ENCODE data around the gene HIGD1A.

- TF ChIP-seq GATA2 (IDR thresholded peaks at IDR 0.05; ENCODE audit: low read depth, low read length) (no peak), GATA3 (IDR thresholded peaks at IDR 0.05; ENCODE audit: low read depth, low read length) (no peak)
These were observed 51.8 kb downstream of the HIGD1A start for GRCh38 chr3:42752441-42752840.

Measured in SH-SY5Y (cell line).